CD4-positive, alpha-beta memory T cell (primary cell): ENCODE measurements around the gene GCC2. TPM values are rescaled to one million over a fixed set of nuclear protein-coding genes. Genes with fewer than 3 reads are reported as not detected.

ENCODE experiments used
- CTCF ChIA-PET: fragments of 350-600 bp; sonication (Branson Sonifier 250); formaldehyde crosslinking; loops from one replicate; lab custom pipeline; 2021; ENCODE audit warnings: inconsistent platforms; ENCODE audit not compliant: partially characterized antibody; lab: Charles Lee
- POLR2A ChIA-PET: fragments of 350-600 bp; sonication (Branson Sonifier 250); formaldehyde crosslinking; loops from one replicate; lab custom pipeline; 2021; ENCODE audit not compliant: partially characterized antibody; lab: Charles Lee
- DNase-seq, 5 donors: peaks; one replicate each; pipeline versions ENCODE4 v3.0.0 to v3.0.0-alpha.2; 2020 to 2022; ENCODE audit warnings: mixed read lengths in 1 of 5
- H3K27ac ChIP-seq: one replicate; pipeline ENCODE4 v1.7.0; 2013; ENCODE audit warnings: low read depth, low read length
- H3K27me3 ChIP-seq: 2 replicates; pipeline ENCODE4 v1.7.0; 2013; ENCODE audit warnings: mild to moderate bottlenecking, low read length, moderate library complexity; ENCODE audit not compliant: insufficient read depth
- H3K36me3 ChIP-seq: 2 replicates; pipeline ENCODE4 v1.7.0; 2013; ENCODE audit warnings: mild to moderate bottlenecking, low read length, moderate library complexity; ENCODE audit not compliant: insufficient read depth
- H3K4me1 ChIP-seq: 2 replicates; pipeline ENCODE4 v1.7.0; 2013; ENCODE audit warnings: mild to moderate bottlenecking, low read length, moderate library complexity; ENCODE audit not compliant: insufficient read depth
- H3K4me3 ChIP-seq, 2 donors: one replicate each; pipeline ENCODE4 v1.7.0; 2013; ENCODE audit warnings: low read length in 2 of 2, mild to moderate bottlenecking in 1 of 2
- H3K9me3 ChIP-seq, 2 donors: one replicate each; pipeline ENCODE4 v1.7.0; 2013; ENCODE audit warnings: low read length in 2 of 2, control low read depth in 1 of 2; ENCODE audit not compliant: control insufficient read depth in 1 of 2
- H3K27ac Mint-ChIP-seq, 7 donors: one replicate each; pipeline ENCODE4 v1.8.0; 2020 to 2021; ENCODE audit warnings: mixed read lengths in 7 of 7, mild to moderate bottlenecking in 6 of 7, inconsistent platforms in 3 of 7, moderate library complexity in 3 of 7
- H3K27me3 Mint-ChIP-seq, 2 donors: one replicate each; pipeline ENCODE4 v1.8.0; 2020 to 2021; ENCODE audit warnings: mixed read lengths in 2 of 2
- H3K36me3 Mint-ChIP-seq, 2 donors: one replicate each; pipeline ENCODE4 v1.8.0; 2020 to 2021; ENCODE audit warnings: mixed read lengths in 2 of 2, inconsistent platforms in 1 of 2, mild to moderate bottlenecking in 1 of 2
- H3K4me1 Mint-ChIP-seq, 4 donors: one replicate each; pipeline ENCODE4 v1.8.0; 2020 to 2021; ENCODE audit warnings: mixed read lengths in 4 of 4, mild to moderate bottlenecking in 1 of 4
- H3K4me3 Mint-ChIP-seq, 8 donors: one replicate each; pipeline ENCODE4 v1.8.0; 2020 to 2021; ENCODE audit warnings: mixed read lengths in 8 of 8, mild to moderate bottlenecking in 7 of 8, moderate library complexity in 6 of 8, inconsistent platforms in 3 of 8
- H3K9me3 Mint-ChIP-seq, 8 donors: one replicate each; pipeline ENCODE4 v1.8.0; 2020 to 2021; ENCODE audit warnings: mixed read lengths in 8 of 8, mild to moderate bottlenecking in 5 of 8, inconsistent platforms in 3 of 8, moderate library complexity in 1 of 8
- intact Hi-C: fragments of 100-400 bp; cut with micrococcal nuclease; formaldehyde crosslinking; loops from one replicate; pipeline ENCODE4 v1.15.1; 2023
- polyA plus RNA-seq, 2 donors: library from polyadenylated mRNA; unstranded; fragments of 300-500 nt; fragmentation: Illumina TruSeq; gene quantifications; one replicate each; pipeline ENCODE4 v1.2.3, GENCODE V29; 2021
- total RNA-seq, 2 experiments: library from RNA; stranded (reverse); gene quantifications; one replicate each; pipeline ENCODE4 v1.2.3, GENCODE V29; 2021

Gene GCC2
- total and polyA plus RNA-seq, 4 experiments from 2014 or later: 13.7 to 232 (median 153) TPM

GRCh38 chr2:108536133-108536780, 87.3 kb downstream of the GCC2 start:
- no peaks in the 10 kb centered on the region for H3K9me3 ChIP-seq
- H3K27ac ChIP-seq: no peak overlapping the region
- Mint-ChIP-seq H3K27ac (peak overlapping the region in 2 of 7 donors; percentile 7 to 73), H3K36me3 (peaks cover 0 to 2% of the 10 kb centered on the region in 2 donors), H3K9me3 (no peaks in the 10 kb centered on the region), H3K27me3 (no peaks in the 10 kb centered on the region), H3K4me1 (peaks cover 15 to 21% (median 18%) of the 10 kb centered on the region in 4 donors), H3K4me3 (peak overlapping the region in 5 of 8 donors; percentile 10 to 42 (median 37))
- H3K4me3 ChIP-seq: no peak overlapping the region
- peaks cover 26% of the 10 kb centered on the region for H3K4me1 ChIP-seq
- H3K27me3 ChIP-seq: no peaks in the 10 kb centered on the region
- ChIA-PET CTCF (interaction anchor here (1.4 to 1.8 kb wide), 3 partner anchors 48 to 101 kb away, joined by 3 to 7 read pairs (median 4); no protein-coding TSS in a partner anchor), POLR2A (no interaction called here)
- intact Hi-C loops: loop anchor here (10.0 kb wide), 2 partner anchors 49 to 89 kb away; no protein-coding TSS in a partner anchor
- H3K36me3 ChIP-seq: no peaks in the 10 kb centered on the region
- DNase-seq: no peak

- Histone ChIP-seq H3K4me3 (no peak overlapping the region), H3K27me3 (no peaks in the 10 kb centered on the region), H3K27ac (no peak overlapping the region), H3K36me3 (no peaks in the 10 kb centered on the region), H3K4me1 (peaks cover 22% of the 10 kb centered on the region), H3K9me3 (no peaks in the 10 kb centered on the region)
- Mint-ChIP-seq H3K4me3 (no peak overlapping the region), H3K27ac (peak overlapping the region in 1 of 7 donors; percentile 12), H3K36me3 (peaks cover 0 to 2% of the 10 kb centered on the region in 2 donors), H3K27me3 (no peaks in the 10 kb centered on the region), H3K4me1 (peaks cover 15 to 21% (median 19%) of the 10 kb centered on the region in 4 donors), H3K9me3 (no peaks in the 10 kb centered on the region)
- intact Hi-C loops: loop anchor here (10.0 kb wide), 2 partner anchors 48 to 88 kb away; no protein-coding TSS in a partner anchor
- no peak for DNase-seq
- CTCF ChIA-PET: no interaction called here
- POLR2A ChIA-PET: no interaction called here
Measured at GRCh38 chr2:108536911-108537310, 87.9 kb downstream of the GCC2 start.

- no peak overlapping the region for H3K4me3 Mint-ChIP-seq
- intact Hi-C loops: loop anchor here (10.0 kb wide), 2 partner anchors 47 to 87 kb away; no protein-coding TSS in a partner anchor
- ChIA-PET POLR2A (no interaction called here), CTCF (no interaction called here)
- peak overlapping the region in 1 of 7 donors; percentile 18 for H3K27ac Mint-ChIP-seq
- H3K4me1 ChIP-seq: peaks cover 20% of the 10 kb centered on the region
- H3K9me3 Mint-ChIP-seq: no peaks in the 10 kb centered on the region
- H3K36me3 Mint-ChIP-seq: peaks cover 0 to 2% of the 10 kb centered on the region in 2 donors
- H3K27me3 ChIP-seq: no peaks in the 10 kb centered on the region
- DNase-seq: no peak
- H3K4me1 Mint-ChIP-seq: peaks cover 13 to 20% (median 17%) of the 10 kb centered on the region in 4 donors
- no peak overlapping the region for H3K27ac ChIP-seq
- no peak overlapping the region for H3K4me3 ChIP-seq
- no peaks in the 10 kb centered on the region for H3K36me3 ChIP-seq
- no peaks in the 10 kb centered on the region for H3K9me3 ChIP-seq
- no peaks in the 10 kb centered on the region for H3K27me3 Mint-ChIP-seq
Measured at GRCh38 chr2:108538000-108538625, 89.1 kb downstream of the GCC2 start.

- intact Hi-C loops: no loop called here
- H3K36me3 Mint-ChIP-seq: peaks cover 0 to 4% of the 10 kb centered on the region in 2 donors
- no peak overlapping the region for H3K27ac Mint-ChIP-seq
- H3K9me3 Mint-ChIP-seq: no peaks in the 10 kb centered on the region
- no peaks in the 10 kb centered on the region for H3K9me3 ChIP-seq
- H3K27ac ChIP-seq: no peak overlapping the region
- no peaks in the 10 kb centered on the region for H3K36me3 ChIP-seq
- H3K27me3 Mint-ChIP-seq: no peaks in the 10 kb centered on the region
- H3K27me3 ChIP-seq: no peaks in the 10 kb centered on the region
- no peak for DNase-seq
- peaks cover 0 to 8% (median 6%) of the 10 kb centered on the region in 4 donors for H3K4me1 Mint-ChIP-seq
- ChIA-PET POLR2A (no interaction called here), CTCF (interaction anchor here (0.9 to 1.6 kb wide), 2 partner anchors 9 to 95 kb away, joined by 3 to 4 read pairs; no protein-coding TSS in a partner anchor)
- H3K4me3 Mint-ChIP-seq: no peak overlapping the region
- peaks cover 4% of the 10 kb centered on the region for H3K4me1 ChIP-seq
- H3K4me3 ChIP-seq: no peak overlapping the region
Measured at GRCh38 chr2:108541451-108541850, 92.4 kb downstream of the GCC2 start.

- H3K27me3 ChIP-seq: no peaks in the 10 kb centered on the region
- Mint-ChIP-seq H3K4me1 (peaks cover 0 to 9% (median 6%) of the 10 kb centered on the region in 4 donors), H3K27me3 (no peaks in the 10 kb centered on the region), H3K4me3 (no peak overlapping the region), H3K27ac (no peak overlapping the region), H3K36me3 (peaks cover 0 to 4% of the 10 kb centered on the region in 2 donors), H3K9me3 (no peaks in the 10 kb centered on the region)
- no peaks in the 10 kb centered on the region for H3K36me3 ChIP-seq
- ChIA-PET POLR2A (no interaction called here), CTCF (interaction anchor here (0.9 to 1.6 kb wide), 2 partner anchors 9 to 94 kb away, joined by 3 to 4 read pairs; no protein-coding TSS in a partner anchor)
- no peaks in the 10 kb centered on the region for H3K4me1 ChIP-seq
- intact Hi-C loops: no loop called here
- no peaks in the 10 kb centered on the region for H3K9me3 ChIP-seq
- H3K4me3 ChIP-seq: no peak overlapping the region
- no peak overlapping the region for H3K27ac ChIP-seq
- no peak for DNase-seq
Measured at GRCh38 chr2:108542071-108542470, 93.1 kb downstream of the GCC2 start.

- CTCF ChIA-PET: no interaction called here
- no peaks in the 10 kb centered on the region for H3K9me3 Mint-ChIP-seq
- H3K4me3 Mint-ChIP-seq: no peak overlapping the region
- Histone ChIP-seq H3K27me3 (no peaks in the 10 kb centered on the region), H3K36me3 (no peaks in the 10 kb centered on the region), H3K9me3 (no peaks in the 10 kb centered on the region), H3K4me3 (no peak overlapping the region), H3K4me1 (no peaks in the 10 kb centered on the region), H3K27ac (no peak overlapping the region)
- H3K4me1 Mint-ChIP-seq: peaks cover 0 to 5% (median 2%) of the 10 kb centered on the region in 4 donors
- DNase-seq: no peak
- H3K36me3 Mint-ChIP-seq: peaks cover 0 to 4% of the 10 kb centered on the region in 2 donors
- H3K27ac Mint-ChIP-seq: no peak overlapping the region
- no peaks in the 10 kb centered on the region for H3K27me3 Mint-ChIP-seq
- POLR2A ChIA-PET: no interaction called here
- intact Hi-C loops: no loop called here
Measured at GRCh38 chr2:108547606-108548005, 98.6 kb downstream of the GCC2 start.
